Fibroblast of villous mesenchyme (primary cell): Measurements from ENCODE around the gene RBL2. TPM values are rescaled to one million over a fixed set of nuclear protein-coding genes. Genes with fewer than 3 reads are reported as not detected.
"Not testable (repeated sequence)": the region's sequence is repeated elsewhere in the genome, so short reads cannot be mapped to it uniquely, and the experiment has no call there.

Experiments
- DNase-seq: peaks from one replicate; pipeline ENCODE4 v3.0.0-alpha.2; 2010; ENCODE audit warnings: low read depth
- H3K4me3 ChIP-seq: 2 replicates; pipeline ENCODE4 v1.5.1; 2011; ENCODE audit warnings: low read depth, mild to moderate bottlenecking, low read length
- total RNA-seq: library from RNA; depleted of rRNA; stranded (reverse); fragments of >200 nt; gene quantifications from 2 replicates; pipeline ENCODE4 v1.2.3, GENCODE V29; 2012
- TF ChIP-seq, protein P1 (sequence below): IDR thresholded peaks from 2 replicates; pipeline ENCODE4 v1.5.1; 2012; ENCODE audit warnings: low read depth, mild to moderate bottlenecking, low read length; ENCODE audit not compliant: insufficient read depth

Gene RBL2
- total RNA-seq, 1 donor = 49.7 TPM

DNA sequence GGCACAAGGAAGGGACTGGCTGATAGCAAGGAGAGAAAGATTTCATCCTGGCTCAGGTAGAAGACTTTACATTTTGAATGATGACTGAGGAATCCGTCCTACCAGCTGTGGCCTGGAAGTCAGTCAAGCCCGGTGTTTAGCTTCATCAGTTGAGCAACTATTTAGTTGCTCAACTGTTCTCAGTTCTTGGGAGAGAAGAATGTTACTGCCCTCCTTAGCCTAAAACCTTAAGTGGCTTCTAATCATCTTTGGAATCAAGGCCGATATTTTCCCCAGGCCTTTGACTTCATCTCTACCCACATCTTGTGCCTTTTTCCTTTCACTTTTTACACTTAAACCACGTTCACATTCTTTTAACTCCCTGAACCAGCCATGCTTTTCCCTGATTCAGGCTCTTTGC lies 17.3 kb upstream of the RBL2 start:
- TF ChIP-seq, protein P1, sequence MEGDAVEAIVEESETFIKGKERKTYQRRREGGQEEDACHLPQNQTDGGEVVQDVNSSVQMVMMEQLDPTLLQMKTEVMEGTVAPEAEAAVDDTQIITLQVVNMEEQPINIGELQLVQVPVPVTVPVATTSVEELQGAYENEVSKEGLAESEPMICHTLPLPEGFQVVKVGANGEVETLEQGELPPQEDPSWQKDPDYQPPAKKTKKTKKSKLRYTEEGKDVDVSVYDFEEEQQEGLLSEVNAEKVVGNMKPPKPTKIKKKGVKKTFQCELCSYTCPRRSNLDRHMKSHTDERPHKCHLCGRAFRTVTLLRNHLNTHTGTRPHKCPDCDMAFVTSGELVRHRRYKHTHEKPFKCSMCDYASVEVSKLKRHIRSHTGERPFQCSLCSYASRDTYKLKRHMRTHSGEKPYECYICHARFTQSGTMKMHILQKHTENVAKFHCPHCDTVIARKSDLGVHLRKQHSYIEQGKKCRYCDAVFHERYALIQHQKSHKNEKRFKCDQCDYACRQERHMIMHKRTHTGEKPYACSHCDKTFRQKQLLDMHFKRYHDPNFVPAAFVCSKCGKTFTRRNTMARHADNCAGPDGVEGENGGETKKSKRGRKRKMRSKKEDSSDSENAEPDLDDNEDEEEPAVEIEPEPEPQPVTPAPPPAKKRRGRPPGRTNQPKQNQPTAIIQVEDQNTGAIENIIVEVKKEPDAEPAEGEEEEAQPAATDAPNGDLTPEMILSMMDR = peak; percentile 1
- DNase-seq = peak; percentile 89

GRCh38 chr16:53417976-53418375 lies 16.3 kb upstream of the RBL2 start:
- TF ChIP-seq, protein P1 = no peak
- no peak overlapping the region for H3K4me3 ChIP-seq
- no peak for DNase-seq

More for the DNA sequence above, 17.3 kb upstream of the RBL2 start:
- peak overlapping the region; percentile 22 for H3K4me3 ChIP-seq

- H3K4me3 ChIP-seq, DNase-seq: not testable (repeated sequence)
These were observed 14.9 kb upstream of the RBL2 start for GRCh38 chr16:53419383-53419709.

GRCh38 chr16:53421248-53421647 lies 13.0 kb upstream of the RBL2 start:
- H3K4me3 ChIP-seq = no peak overlapping the region
- TF ChIP-seq, protein P1 = no peak
- DNase-seq = no peak

GRCh38 chr16:53423968-53424367 lies 10.3 kb upstream of the RBL2 start:
- DNase-seq, H3K4me3 ChIP-seq: not testable (repeated sequence)

- no peak for DNase-seq
- TF ChIP-seq, protein P1 = no peak
- H3K4me3 ChIP-seq = no peak overlapping the region
These were observed 5.6 kb upstream of the RBL2 start for GRCh38 chr16:53428681-53429080.

- no peak overlapping the region for H3K4me3 ChIP-seq
- TF ChIP-seq, protein P1 = no peak
- DNase-seq = peak; percentile 90
These were observed 4.9 kb upstream of the RBL2 start for GRCh38 chr16:53429221-53429943.

GRCh38 chr16:53430363-53430762 lies 3.9 kb upstream of the RBL2 start:
- TF ChIP-seq, protein P1 = no peak
- H3K4me3 ChIP-seq = no peak overlapping the region
- DNase-seq = no peak
